Vagina (tissue), 2 donors: Measurements from ENCODE around the gene ATP6V1G2. TPM values are rescaled to one million over a fixed set of nuclear protein-coding genes. Genes with fewer than 3 reads are reported as not detected.
"Not testable (repeated sequence)": the region's sequence is repeated elsewhere in the genome, so short reads cannot be mapped to it uniquely, and the experiment has no call there.

ENCODE experiments used
- DNase-seq, 2 donors: peaks; one replicate each; pipeline ENCODE4 v3.0.0-alpha.2; 2017; ENCODE audit errors: extremely low spot score in 2 of 2
- H3K27ac ChIP-seq: fragments of 200-600 bp; sonication (generic); one replicate; pipeline ENCODE4 v1.5.1; 2019
- H3K27me3 ChIP-seq: fragments of 200-600 bp; sonication (generic); one replicate; pipeline ENCODE4 v1.5.1; 2019
- H3K36me3 ChIP-seq, 2 donors: fragments of 200-600 bp; sonication (generic); one replicate each; pipeline ENCODE4 v1.5.1; 2017 to 2019
- H3K4me1 ChIP-seq: fragments of 200-600 bp; sonication (generic); one replicate; pipeline ENCODE4 v1.5.1; 2019
- H3K4me3 ChIP-seq, 2 donors: fragments of 200-600 bp; sonication (generic); 1 replicate in 1 of 2; 2 replicates in 1 of 2; pipeline ENCODE4 v1.5.1; 2016 to 2019
- H3K9me3 ChIP-seq: fragments of 200-600 bp; sonication (generic); one replicate; pipeline ENCODE4 v1.5.1; 2019
- POLR2A ChIP-seq, 2 donors: fragments of 450-650 bp; IDR thresholded peaks; one replicate each; pipeline ENCODE4 v1.6.1; 2017; ENCODE audit warnings: antibody characterized with exemption in 2 of 2, mild to moderate bottlenecking in 2 of 2, moderate library complexity in 2 of 2
- POLR2AphosphoS5 ChIP-seq, 2 donors: sonication (generic); formaldehyde crosslinking; IDR thresholded peaks; one replicate each; pipeline ENCODE4 v1.9.0; 2017; ENCODE audit warnings: antibody characterized with exemption in 2 of 2, mild to moderate bottlenecking in 2 of 2, low read depth in 1 of 2; ENCODE audit not compliant: insufficient read depth in 1 of 2
- intact Hi-C: fragments of 100-400 bp; cut with DNase I; formaldehyde crosslinking; loops from one replicate; pipeline ENCODE4 v1.15.1; 2023
- total RNA-seq: library from RNA; depleted of rRNA; stranded (reverse); fragments of >200 nt; gene quantifications from one replicate; pipeline ENCODE4 v1.2.3, GENCODE V29; 2016
- TF ChIP-seq, protein P1 (sequence below), 3 experiments: fragments of 450-650 bp in 2 of 3; fragments of 200-600 bp in 1 of 3; sonication (generic) in 1 of 3; IDR thresholded peaks; one replicate each; pipeline ENCODE4 v1.5.1; 2017 to 2019; ENCODE audit warnings: antibody characterized with exemption in 3 of 3, mild to moderate bottlenecking in 2 of 3, moderate library complexity in 2 of 3

ATP6V1G2 gene
- total RNA-seq, 1 donor from 2014 or later, result 5.4 TPM

DNA sequence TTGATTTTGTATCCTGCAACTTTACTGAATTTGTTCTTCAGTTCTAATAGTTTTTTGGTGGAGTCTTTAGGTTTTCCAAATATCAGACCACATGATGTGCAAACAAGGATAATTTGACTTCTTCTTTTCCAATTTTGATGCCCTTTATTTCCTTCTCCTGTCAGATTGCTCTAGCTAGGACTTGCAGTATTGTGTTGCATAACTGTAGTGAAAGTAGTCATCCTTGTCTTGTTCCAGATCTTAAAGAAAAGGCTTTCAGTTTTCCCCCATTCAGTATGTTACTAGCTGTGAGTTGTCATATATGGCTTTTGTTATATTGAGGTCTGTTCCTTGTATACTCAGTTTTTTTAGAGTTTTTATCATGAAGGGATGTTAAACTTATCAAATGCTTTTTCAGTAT is 43.8 kb downstream of the ATP6V1G2 start:
- intact Hi-C loops, result no loop called here
- no peak for DNase-seq
- Histone ChIP-seq H3K9me3 (no peaks in the 10 kb centered on the region), H3K27me3 (no peaks in the 10 kb centered on the region), H3K4me3 (no peak overlapping the region), H3K27ac (no peak overlapping the region), H3K4me1 (peaks cover 7% of the 10 kb centered on the region), H3K36me3 (no peaks in the 10 kb centered on the region)
- TF ChIP-seq, protein P1, sequence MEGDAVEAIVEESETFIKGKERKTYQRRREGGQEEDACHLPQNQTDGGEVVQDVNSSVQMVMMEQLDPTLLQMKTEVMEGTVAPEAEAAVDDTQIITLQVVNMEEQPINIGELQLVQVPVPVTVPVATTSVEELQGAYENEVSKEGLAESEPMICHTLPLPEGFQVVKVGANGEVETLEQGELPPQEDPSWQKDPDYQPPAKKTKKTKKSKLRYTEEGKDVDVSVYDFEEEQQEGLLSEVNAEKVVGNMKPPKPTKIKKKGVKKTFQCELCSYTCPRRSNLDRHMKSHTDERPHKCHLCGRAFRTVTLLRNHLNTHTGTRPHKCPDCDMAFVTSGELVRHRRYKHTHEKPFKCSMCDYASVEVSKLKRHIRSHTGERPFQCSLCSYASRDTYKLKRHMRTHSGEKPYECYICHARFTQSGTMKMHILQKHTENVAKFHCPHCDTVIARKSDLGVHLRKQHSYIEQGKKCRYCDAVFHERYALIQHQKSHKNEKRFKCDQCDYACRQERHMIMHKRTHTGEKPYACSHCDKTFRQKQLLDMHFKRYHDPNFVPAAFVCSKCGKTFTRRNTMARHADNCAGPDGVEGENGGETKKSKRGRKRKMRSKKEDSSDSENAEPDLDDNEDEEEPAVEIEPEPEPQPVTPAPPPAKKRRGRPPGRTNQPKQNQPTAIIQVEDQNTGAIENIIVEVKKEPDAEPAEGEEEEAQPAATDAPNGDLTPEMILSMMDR (IDR thresholded peaks at IDR 0.05), result no peak
- TF ChIP-seq POLR2A (IDR thresholded peaks at IDR 0.05), result no peak
- no peak for TF ChIP-seq POLR2AphosphoS5 (IDR thresholded peaks at IDR 0.05; ENCODE audit: insufficient read depth in 1 of 2, low read depth in 1 of 2)

DNA sequence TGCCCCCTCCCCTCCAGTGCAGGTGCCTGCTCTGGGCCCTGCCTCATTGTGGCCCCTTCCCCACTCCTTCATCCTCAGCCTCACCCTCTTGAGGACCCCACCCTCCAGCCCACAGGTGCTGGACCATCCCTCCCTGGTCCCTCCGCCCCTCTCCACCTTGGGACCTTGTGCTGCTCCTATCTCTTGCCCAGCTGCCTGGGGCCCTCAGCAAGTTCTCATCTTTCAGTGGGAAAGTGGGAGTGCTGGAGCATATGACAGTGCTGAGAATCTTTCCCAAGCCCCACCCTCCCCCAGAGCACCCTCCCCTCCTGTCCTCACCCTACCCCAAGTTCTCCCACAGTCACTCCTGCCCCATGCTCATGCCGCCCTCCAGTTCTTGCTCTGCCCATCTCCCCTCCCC is 46.8 kb downstream of the ATP6V1G2 start:
- not testable (repeated sequence) for H3K27ac ChIP-seq

DNA sequence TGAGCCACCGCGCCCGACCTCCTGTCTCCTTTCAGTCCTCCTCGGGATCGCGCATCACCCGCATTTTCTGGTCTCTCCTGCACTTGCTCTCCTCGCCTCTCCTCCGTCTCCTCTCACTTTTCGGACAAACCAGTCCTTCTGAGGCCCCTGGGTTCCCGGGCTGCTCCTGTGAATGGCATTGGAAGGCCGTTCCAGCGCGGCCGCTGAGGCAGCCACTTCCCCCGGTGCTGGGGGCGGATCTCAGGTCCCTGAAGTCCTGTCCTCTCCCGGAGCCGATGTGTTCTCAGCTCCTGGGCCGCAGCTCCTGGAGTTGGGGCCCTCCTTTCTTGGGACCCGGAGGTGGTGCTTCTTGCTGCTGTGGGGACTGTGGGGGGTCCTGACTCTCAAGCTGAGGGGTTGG is 47.7 kb downstream of the ATP6V1G2 start:
- TF ChIP-seq POLR2A (IDR thresholded peaks at IDR 0.05), result no peak
- TF ChIP-seq, protein P1 (IDR thresholded peaks at IDR 0.05), result no peak
- no peak for TF ChIP-seq POLR2AphosphoS5 (IDR thresholded peaks at IDR 0.05; ENCODE audit: insufficient read depth in 1 of 2, low read depth in 1 of 2)
- no peak for DNase-seq
- intact Hi-C loops, result no loop called here
- no peaks in the 10 kb centered on the region for H3K36me3 ChIP-seq
- peak overlapping the region in 1 of 2 donors; percentile 59 for H3K4me3 ChIP-seq
- no peak overlapping the region for H3K27ac ChIP-seq
- H3K27me3 ChIP-seq, result no peaks in the 10 kb centered on the region
- peaks cover 7% of the 10 kb centered on the region for H3K4me1 ChIP-seq
- no peaks in the 10 kb centered on the region for H3K9me3 ChIP-seq

More for the DNA sequence above, 46.8 kb downstream of the ATP6V1G2 start:
- H3K4me1 ChIP-seq, intact Hi-C loops, H3K36me3 ChIP-seq, H3K4me3 ChIP-seq, H3K9me3 ChIP-seq, DNase-seq, H3K27me3 ChIP-seq: not testable (repeated sequence)

DNA sequence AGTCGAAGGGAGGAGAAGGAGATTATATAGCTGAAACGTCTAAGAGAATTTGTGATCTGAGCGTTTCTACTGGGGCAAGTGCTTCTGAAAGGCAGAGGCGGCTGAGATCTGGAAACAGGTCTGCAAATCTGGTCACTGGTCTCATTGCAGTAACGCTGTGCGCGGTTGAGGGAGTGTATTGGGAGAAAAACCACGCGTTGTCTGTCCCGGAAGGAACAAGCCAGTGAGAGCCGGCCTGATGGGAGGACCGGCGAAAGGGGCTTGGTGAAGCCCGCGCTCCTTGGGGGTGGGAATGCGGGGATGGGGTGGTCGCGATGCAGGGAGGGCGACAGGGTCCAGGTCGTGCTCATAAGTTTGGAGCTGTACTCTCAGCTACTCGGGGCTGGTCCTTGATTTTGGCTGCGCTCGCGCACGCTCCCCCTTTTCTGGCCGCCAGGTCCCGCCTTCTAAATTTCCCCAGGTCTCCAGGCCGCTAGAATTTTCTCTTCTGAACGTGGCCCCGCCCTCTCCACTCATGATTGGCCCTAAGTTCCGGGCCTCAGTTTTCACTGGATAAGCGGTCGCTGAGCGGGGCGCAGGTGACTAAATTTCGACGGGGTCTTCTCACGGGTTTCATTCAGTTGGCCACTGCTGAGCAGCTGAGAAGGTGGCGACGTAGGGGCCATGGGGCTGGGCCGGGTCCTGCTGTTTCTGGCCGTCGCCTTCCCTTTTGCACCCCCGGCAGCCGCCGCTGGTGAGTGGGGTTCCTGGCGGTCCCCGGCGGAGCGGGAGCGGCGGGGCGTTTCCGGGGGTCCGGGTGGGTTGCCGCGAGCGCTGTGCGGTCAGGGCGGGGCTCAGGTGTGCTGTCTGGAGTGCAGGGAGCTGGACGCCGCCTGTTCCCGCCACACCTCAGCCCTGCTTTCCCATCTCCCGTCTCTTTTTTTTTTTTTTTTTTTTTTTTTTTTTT is 48.6 kb downstream of the ATP6V1G2 start, which contains the start of gene MICB:
MICB (plus strand) TSS at position 615 of the 946 bp plus-strand sequence; CDS start at position 664, 49 bp downstream.
- Histone ChIP-seq H3K4me1 (peaks cover 12% of the 10 kb centered on the region), H3K27ac (peak within 1 kb of the TSS; percentile 77), H3K4me3 (peak within 1 kb of the TSS; percentile 52 to 59), H3K27me3 (no peaks in the 10 kb centered on the region), H3K9me3 (no peaks in the 10 kb centered on the region), H3K36me3 (no peaks in the 10 kb centered on the region)
- TF ChIP-seq, protein P1 (IDR thresholded peaks at IDR 0.05), result peak in 1 of 3 experiments; percentile 25
- TF ChIP-seq POLR2A (IDR thresholded peaks at IDR 0.05), result peak; percentile 24 to 26
- peak; percentile 68 to 79 for TF ChIP-seq POLR2AphosphoS5 (IDR thresholded peaks at IDR 0.05; ENCODE audit: insufficient read depth in 1 of 2, low read depth in 1 of 2)
- DNase-seq, result no peak
- intact Hi-C loops, result no loop called here

DNA sequence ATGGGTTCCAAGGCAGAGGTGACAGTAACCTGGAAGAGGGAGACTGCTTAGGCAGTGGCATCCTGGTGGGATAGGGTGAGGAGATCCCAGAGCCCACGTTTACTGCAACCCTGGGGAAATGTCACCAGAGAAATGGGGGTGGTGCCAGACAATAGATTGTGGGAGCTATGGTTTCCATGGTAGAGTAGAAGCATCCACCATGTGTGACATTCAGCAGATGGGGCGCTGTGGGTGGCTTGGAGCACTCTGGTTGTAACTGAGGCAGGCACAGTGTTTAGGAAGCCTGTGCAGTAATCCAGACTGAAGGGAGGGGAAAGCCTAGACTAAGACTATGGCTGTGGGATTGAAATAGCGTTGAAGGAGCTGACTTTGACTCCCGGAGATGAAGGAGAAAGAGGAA is 49.6 kb downstream of the ATP6V1G2 start:
- peak overlapping the region; percentile 77 for H3K27ac ChIP-seq
- H3K36me3 ChIP-seq, H3K27me3 ChIP-seq, DNase-seq, H3K4me3 ChIP-seq, H3K9me3 ChIP-seq, intact Hi-C loops: not testable (repeated sequence)
- H3K4me1 ChIP-seq, result peaks cover 13% of the 10 kb centered on the region

DNA sequence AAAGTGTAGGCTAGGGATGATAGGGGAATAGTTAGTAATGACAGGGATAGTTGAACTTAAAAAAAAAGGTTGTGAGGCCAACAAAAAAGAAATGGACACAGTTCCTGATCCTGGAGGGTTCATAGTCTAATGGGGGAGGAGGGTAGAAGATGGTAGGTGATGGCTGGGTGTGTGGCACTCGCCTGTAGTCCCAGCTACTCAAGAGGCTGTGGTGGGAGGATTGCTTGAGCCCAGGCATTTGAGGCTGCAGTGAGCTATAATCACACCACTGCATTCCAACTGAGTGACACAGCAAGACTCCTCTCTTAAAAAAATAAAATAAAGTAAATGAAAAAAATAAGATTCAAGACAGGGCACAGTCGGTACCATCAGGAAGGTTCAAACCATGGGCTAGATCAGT is 50.8 kb downstream of the ATP6V1G2 start:
- H3K4me3 ChIP-seq, result no peak overlapping the region
- no peaks in the 10 kb centered on the region for H3K27me3 ChIP-seq
- H3K27ac ChIP-seq, result peak overlapping the region; percentile 64
- H3K4me1 ChIP-seq, result peaks cover 13% of the 10 kb centered on the region
- H3K36me3 ChIP-seq, result no peaks in the 10 kb centered on the region
- intact Hi-C loops, result no loop called here
- no peak for DNase-seq
- TF ChIP-seq, protein P1 (IDR thresholded peaks at IDR 0.05), result no peak
- no peak for TF ChIP-seq POLR2AphosphoS5 (IDR thresholded peaks at IDR 0.05; ENCODE audit: insufficient read depth in 1 of 2, low read depth in 1 of 2)
- TF ChIP-seq POLR2A (IDR thresholded peaks at IDR 0.05), result no peak
- H3K9me3 ChIP-seq, result no peaks in the 10 kb centered on the region
